ENCODE measurements around the gene MREG.

DNA sequence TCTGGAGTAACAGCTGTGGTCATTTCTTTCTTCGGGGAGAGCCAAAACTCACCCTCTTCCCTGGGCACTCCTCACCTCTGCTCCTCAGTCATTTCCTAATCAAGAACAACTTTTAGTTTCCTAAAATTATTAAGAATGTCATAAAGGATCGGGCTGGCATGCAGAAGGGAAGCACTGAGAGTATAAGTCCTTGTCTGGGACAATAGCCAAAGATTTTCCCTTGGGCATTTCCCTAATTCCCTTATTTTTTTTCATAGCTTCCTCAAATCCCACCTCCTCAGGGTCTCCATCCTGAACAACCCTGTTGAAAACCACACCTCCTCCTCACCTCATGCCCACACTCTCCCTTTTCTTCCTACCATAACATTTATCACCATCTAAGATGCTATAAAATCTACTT, 115.0 kb downstream of the MREG start:
- TF ChIP-seq EZH2 (IDR thresholded peaks at IDR 0.05; ENCODE audit: low read depth) = no peak
- TF ChIP-seq, protein P1, sequence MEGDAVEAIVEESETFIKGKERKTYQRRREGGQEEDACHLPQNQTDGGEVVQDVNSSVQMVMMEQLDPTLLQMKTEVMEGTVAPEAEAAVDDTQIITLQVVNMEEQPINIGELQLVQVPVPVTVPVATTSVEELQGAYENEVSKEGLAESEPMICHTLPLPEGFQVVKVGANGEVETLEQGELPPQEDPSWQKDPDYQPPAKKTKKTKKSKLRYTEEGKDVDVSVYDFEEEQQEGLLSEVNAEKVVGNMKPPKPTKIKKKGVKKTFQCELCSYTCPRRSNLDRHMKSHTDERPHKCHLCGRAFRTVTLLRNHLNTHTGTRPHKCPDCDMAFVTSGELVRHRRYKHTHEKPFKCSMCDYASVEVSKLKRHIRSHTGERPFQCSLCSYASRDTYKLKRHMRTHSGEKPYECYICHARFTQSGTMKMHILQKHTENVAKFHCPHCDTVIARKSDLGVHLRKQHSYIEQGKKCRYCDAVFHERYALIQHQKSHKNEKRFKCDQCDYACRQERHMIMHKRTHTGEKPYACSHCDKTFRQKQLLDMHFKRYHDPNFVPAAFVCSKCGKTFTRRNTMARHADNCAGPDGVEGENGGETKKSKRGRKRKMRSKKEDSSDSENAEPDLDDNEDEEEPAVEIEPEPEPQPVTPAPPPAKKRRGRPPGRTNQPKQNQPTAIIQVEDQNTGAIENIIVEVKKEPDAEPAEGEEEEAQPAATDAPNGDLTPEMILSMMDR (conservative IDR thresholded peaks at IDR 0.05) = no peak

Measured in PC-9 (cell line).